Neural cell (in vitro differentiated cells): ENCODE measurements around the gene GPSM1. TPM values are rescaled to one million over a fixed set of nuclear protein-coding genes. Genes with fewer than 3 reads are reported as not detected.

Experiments used
- H2AFZ ChIP-seq: fragments of 200-600, 300-800 bp; sonication (generic), shearing (Covaris generic); 2 replicates; pipeline ENCODE4 v1.6.0; 2014; ENCODE audit warnings: low read depth, mild to moderate bottlenecking, antibody characterized with exemption, low read length, moderate library complexity
- H3F3A ChIP-seq: fragments of 200-600 bp; shearing (Covaris generic); 2 replicates; pipeline ENCODE4 v1.6.1; 2016; ENCODE audit warnings: mild to moderate bottlenecking, moderate library complexity, mixed read lengths, antibody characterized with exemption, low read length; ENCODE audit not compliant: insufficient read depth, poor library complexity, severe bottlenecking
- H3K27ac ChIP-seq: fragments of 200-600, 300-800 bp; sonication (generic), shearing (Covaris generic); 2 replicates; pipeline ENCODE4 v1.5.1; 2014; ENCODE audit warnings: mild to moderate bottlenecking, low read length, moderate library complexity
- H3K27me3 ChIP-seq: fragments of 300-800, 200-600 bp; sonication (generic), shearing (Covaris generic); 2 replicates; pipeline ENCODE4 v1.6.0; 2014; ENCODE audit warnings: mild to moderate bottlenecking, low read depth, low read length, moderate library complexity; ENCODE audit not compliant: insufficient read depth
- H3K36me3 ChIP-seq: fragments of 300-800, 200-600 bp; sonication (generic), shearing (Covaris generic); 2 replicates; pipeline ENCODE4 v1.5.1; 2014; ENCODE audit warnings: mild to moderate bottlenecking, antibody characterized with exemption, low read length, moderate library complexity; ENCODE audit not compliant: insufficient read depth
- H3K4me2 ChIP-seq: fragments of 300-800, 200-600 bp; sonication (generic), shearing (Covaris generic); 2 replicates; pipeline ENCODE4 v1.6.0; 2014; ENCODE audit warnings: mild to moderate bottlenecking, low read length
- H3K4me3 ChIP-seq: fragments of 300-800, 200-600 bp; sonication (generic), shearing (Covaris generic); 2 replicates; pipeline ENCODE4 v1.5.1; 2014; ENCODE audit warnings: mild to moderate bottlenecking, low read length, moderate library complexity
- H3K79me2 ChIP-seq: fragments of 200-600 bp; shearing (Covaris generic); replicated peaks from 2 replicates; pipeline ENCODE4 v1.6.0; 2014; ENCODE audit warnings: mild to moderate bottlenecking, low read length, moderate library complexity; ENCODE audit not compliant: insufficient read depth
- H3K9ac ChIP-seq: fragments of 300-800, 200-600 bp; sonication (generic), shearing (Covaris generic); 2 replicates; pipeline ENCODE4 v1.6.1; 2016; ENCODE audit warnings: mild to moderate bottlenecking, low read length, mixed read lengths
- H3K9me2 ChIP-seq: fragments of 200-600 bp; shearing (Covaris generic); 2 replicates; pipeline ENCODE4 v1.6.1; 2016; ENCODE audit warnings: mild to moderate bottlenecking, low read length, mixed read lengths; ENCODE audit not compliant: insufficient read depth
- H3K9me3 ChIP-seq: fragments of 200-600, 300-800 bp; sonication (generic), shearing (Covaris generic); 2 replicates; pipeline ENCODE4 v1.6.1; 2016; ENCODE audit warnings: mild to moderate bottlenecking, mixed run types, low read length, moderate library complexity, mixed read lengths
- H4K20me1 ChIP-seq: fragments of 200-600 bp; shearing (Covaris generic); 2 replicates; pipeline ENCODE4 v1.6.1; 2016; ENCODE audit warnings: mild to moderate bottlenecking, mixed run types; ENCODE audit not compliant: insufficient read depth
- EP300 ChIP-seq: fragments of 450-650 bp; conservative IDR thresholded peaks from 2 replicates; pipeline ENCODE4 v1.6.1; 2014; ENCODE audit warnings: antibody characterized with exemption, mild to moderate bottlenecking, moderate library complexity; ENCODE audit not compliant: poor library complexity, severe bottlenecking
- EZH2 ChIP-seq: fragments of 200-600, 300-800 bp; shearing (Covaris generic), sonication (generic); IDR thresholded peaks from 2 replicates; pipeline ENCODE4 v1.6.1; 2014; ENCODE audit warnings: antibody characterized with exemption, low read length, borderline replicate concordance, mild to moderate bottlenecking; ENCODE audit not compliant: insufficient read depth, poor library complexity, severe bottlenecking
- MXI1 ChIP-seq: fragments of 450-650 bp; conservative IDR thresholded peaks from 2 replicates; pipeline ENCODE4 v1.6.1; 2014; ENCODE audit warnings: antibody characterized with exemption, mild to moderate bottlenecking; ENCODE audit not compliant: poor library complexity, severe bottlenecking
- POLR2AphosphoS5 ChIP-seq: IDR thresholded peaks from 2 replicates; pipeline ENCODE4 v1.6.1; 2012
- RAD21 ChIP-seq: fragments of 450-650 bp; conservative IDR thresholded peaks from 2 replicates; pipeline ENCODE4 v1.6.1; 2014; ENCODE audit warnings: antibody characterized with exemption, mild to moderate bottlenecking, moderate library complexity
- REST ChIP-seq: IDR thresholded peaks from 2 replicates; pipeline ENCODE4 v1.6.1; 2012; ENCODE audit warnings: borderline replicate concordance
- SMC3 ChIP-seq: fragments of 450-650 bp; conservative IDR thresholded peaks from 2 replicates; pipeline ENCODE4 v1.6.1; 2014; ENCODE audit warnings: antibody characterized with exemption, mild to moderate bottlenecking, moderate library complexity; ENCODE audit not compliant: poor library complexity
- TAF1 ChIP-seq: IDR thresholded peaks from 2 replicates; pipeline ENCODE4 v1.6.1; 2012; ENCODE audit warnings: low read depth
- polyA plus RNA-seq: library from polyadenylated mRNA; depleted of rRNA; stranded (reverse); fragments of >200 nt; gene quantifications from 2 replicates; pipeline ENCODE4 v1.2.3, GENCODE V29; 2014
- TF ChIP-seq, protein P1 (sequence below): fragments of 450-650 bp; IDR thresholded peaks from 2 replicates; pipeline ENCODE4 v1.5.1; 2014; ENCODE audit warnings: antibody characterized with exemption, mild to moderate bottlenecking, moderate library complexity; ENCODE audit not compliant: poor library complexity, severe bottlenecking

Gene GPSM1
- polyA plus RNA-seq, 1 donor from 2014 or later = 117 TPM

DNA sequence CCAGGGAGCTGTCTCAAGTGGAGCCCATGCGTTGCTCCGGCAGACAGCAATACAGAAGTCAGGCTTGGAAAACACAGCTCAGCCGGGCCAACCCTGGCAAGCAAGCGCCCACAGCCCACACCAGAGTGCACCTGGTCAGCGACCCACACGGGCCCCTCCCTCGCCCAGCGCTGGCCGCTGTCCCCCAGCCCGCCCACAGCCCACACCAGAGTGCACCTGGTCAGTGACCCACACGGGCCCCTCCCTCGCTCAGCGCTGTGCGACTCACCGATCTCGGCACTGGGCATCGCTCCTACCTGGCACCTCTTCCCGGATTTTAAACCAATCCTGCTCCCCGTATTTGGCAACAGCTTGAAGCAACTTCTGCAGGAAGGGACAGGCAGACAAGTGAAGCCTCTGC, 59.9 kb downstream of the GPSM1 start:
- no peak overlapping the region for H3K4me3 ChIP-seq

GRCh38 chr9:136389396-136389795, 62.1 kb downstream of the GPSM1 start:
- no peak overlapping the region for H3K27ac ChIP-seq
- no peaks in the 10 kb centered on the region for H3K9me2 ChIP-seq
- no peaks in the 10 kb centered on the region for H3K9me3 ChIP-seq
- no peaks in the 10 kb centered on the region for H3K36me3 ChIP-seq
- no peaks in the 10 kb centered on the region for H3K27me3 ChIP-seq
- no peak overlapping the region for H3K4me3 ChIP-seq
- H3K4me2 ChIP-seq = no peak overlapping the region
- H3F3A ChIP-seq = no peaks in the 10 kb centered on the region
- no peak overlapping the region for H3K9ac ChIP-seq
- no peak overlapping the region for H2AFZ ChIP-seq
- H4K20me1 ChIP-seq = no peaks in the 10 kb centered on the region
- no peaks in the 10 kb centered on the region for H3K79me2 ChIP-seq
- TF ChIP-seq TAF1 (no peak), EZH2 (no peak), POLR2AphosphoS5 (no peak), SMC3 (no peak), RAD21 (no peak), MXI1 (no peak), REST (no peak)
- TF ChIP-seq, protein P1, sequence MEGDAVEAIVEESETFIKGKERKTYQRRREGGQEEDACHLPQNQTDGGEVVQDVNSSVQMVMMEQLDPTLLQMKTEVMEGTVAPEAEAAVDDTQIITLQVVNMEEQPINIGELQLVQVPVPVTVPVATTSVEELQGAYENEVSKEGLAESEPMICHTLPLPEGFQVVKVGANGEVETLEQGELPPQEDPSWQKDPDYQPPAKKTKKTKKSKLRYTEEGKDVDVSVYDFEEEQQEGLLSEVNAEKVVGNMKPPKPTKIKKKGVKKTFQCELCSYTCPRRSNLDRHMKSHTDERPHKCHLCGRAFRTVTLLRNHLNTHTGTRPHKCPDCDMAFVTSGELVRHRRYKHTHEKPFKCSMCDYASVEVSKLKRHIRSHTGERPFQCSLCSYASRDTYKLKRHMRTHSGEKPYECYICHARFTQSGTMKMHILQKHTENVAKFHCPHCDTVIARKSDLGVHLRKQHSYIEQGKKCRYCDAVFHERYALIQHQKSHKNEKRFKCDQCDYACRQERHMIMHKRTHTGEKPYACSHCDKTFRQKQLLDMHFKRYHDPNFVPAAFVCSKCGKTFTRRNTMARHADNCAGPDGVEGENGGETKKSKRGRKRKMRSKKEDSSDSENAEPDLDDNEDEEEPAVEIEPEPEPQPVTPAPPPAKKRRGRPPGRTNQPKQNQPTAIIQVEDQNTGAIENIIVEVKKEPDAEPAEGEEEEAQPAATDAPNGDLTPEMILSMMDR = no peak

More for the DNA sequence above, 59.9 kb downstream of the GPSM1 start:
- H3K27me3 ChIP-seq = no peaks in the 10 kb centered on the region
- no peaks in the 10 kb centered on the region for H3K79me2 ChIP-seq
- H3K9me2 ChIP-seq = no peaks in the 10 kb centered on the region
- H2AFZ ChIP-seq = no peak overlapping the region
- H3K36me3 ChIP-seq = no peaks in the 10 kb centered on the region
- H3K4me2 ChIP-seq = no peak overlapping the region
- no peaks in the 10 kb centered on the region for H4K20me1 ChIP-seq
- no peaks in the 10 kb centered on the region for H3F3A ChIP-seq
- TF ChIP-seq, protein P1 = no peak
- TF ChIP-seq TAF1 (no peak), RAD21 (no peak), EZH2 (no peak), POLR2AphosphoS5 (no peak), SMC3 (no peak), REST (no peak), EP300 (no peak), MXI1 (no peak)
- no peak overlapping the region for H3K9ac ChIP-seq
- H3K9me3 ChIP-seq = no peaks in the 10 kb centered on the region
- H3K27ac ChIP-seq = no peak overlapping the region
